K562 (cell line): ENCODE results near the gene ITGA6. TPM values are rescaled to one million over a fixed set of nuclear protein-coding genes. Genes with fewer than 3 reads are reported as not detected.

Experiments used
- ATAC-seq: fragments of 200-7000 bp; cut with Tn5 transposase; 3 replicates; pipeline ENCODE4 v1.9.1; 2020; ENCODE audit warnings: moderate library complexity
- BruUV-seq: library from RNA; stranded (reverse); fragments of 400-500 nt; replicated peaks from 2 replicates; lab custom pipeline; 2021; lab: Mats Ljungman, UMichigan
- CTCF ChIA-PET: fragments of 300-600 bp; formaldehyde crosslinking; extraction: SDS; loops from one replicate; lab custom pipeline; 2021; ENCODE audit warnings: low intra/inter-chr PET ratio; lab: Yijun Ruan, JAX
- POLR2A ChIA-PET: fragments of 300-600, 350-650 bp; sonication (Branson Sonifier 250); formaldehyde crosslinking; extraction: SDS; loops from one replicate; lab custom pipeline; 2021; ENCODE audit warnings: antibody characterized with exemption, inconsistent platforms; lab: Yijun Ruan, JAX
- DNase-seq, 4 experiments: peaks; one replicate each; pipeline versions ENCODE4 v3.0.0 to v3.0.0-alpha.2; 2011 to 2018; ENCODE audit warnings: low spot score in 3 of 4, mixed read lengths in 3 of 4; ENCODE audit errors: extremely low read depth in 1 of 4
- FAIRE-seq: peaks from 2 replicates; lab custom pipeline; 2011; peaks lifted over from hg19 to GRCh38; lab: Jason Lieb, UNC
- H2AFZ ChIP-seq: 2 replicates; pipeline ENCODE4 v1.6.0; 2011; ENCODE audit warnings: low read depth, low read length, control low read depth, inconsistent platforms
- H3K27ac ChIP-seq: fragments of 200-600 bp; 3 replicates; pipeline ENCODE4 v1.8.0; 2011; ENCODE audit warnings: low read depth, mild to moderate bottlenecking, control low read depth, inconsistent platforms, low read length, moderate library complexity, mixed read lengths; ENCODE audit errors: extremely low read depth
- H3K27me3 ChIP-seq, 2 experiments: fragments of 300-600 bp in 1 of 2; 2 replicates in 1 of 2; 3 replicates in 1 of 2; pipeline versions ENCODE4 v1.6.0 to v1.8.0; 2011; ENCODE audit warnings: inconsistent platforms in 2 of 2, low read length in 2 of 2, mild to moderate bottlenecking in 1 of 2, mixed read lengths in 1 of 2, moderate library complexity in 1 of 2; ENCODE audit not compliant: control insufficient read depth in 2 of 2, insufficient read depth in 2 of 2
- H3K36me3 ChIP-seq: fragments of 300-600 bp; 3 replicates; pipeline ENCODE4 v1.8.0; 2011; ENCODE audit warnings: mild to moderate bottlenecking, low read length, inconsistent platforms; ENCODE audit not compliant: control insufficient read depth, insufficient read depth
- H3K4me1 ChIP-seq, 2 experiments: fragments of 200-600 bp in 1 of 2; replicated peaks in 1 of 2; 2 replicates in 1 of 2; 3 replicates in 1 of 2; pipeline versions ENCODE4 v1.5.1 to v1.8.0; 2011; ENCODE audit warnings: inconsistent platforms in 2 of 2, low read length in 2 of 2, mild to moderate bottlenecking in 1 of 2, mixed read lengths in 1 of 2, moderate library complexity in 1 of 2; ENCODE audit not compliant: control insufficient read depth in 2 of 2, insufficient read depth in 2 of 2
- H3K4me2 ChIP-seq: 2 replicates; pipeline ENCODE4 v1.6.1; 2011; ENCODE audit warnings: low read length, control low read depth, inconsistent platforms, mixed read lengths; ENCODE audit not compliant: insufficient read depth
- H3K4me3 ChIP-seq: fragments of 200-600 bp; sonication (generic), shearing (Covaris generic); 2 replicates; pipeline ENCODE4 v1.5.1; 2016; ENCODE audit warnings: control low read depth, inconsistent platforms
- H3K79me2 ChIP-seq: fragments of 200-600 bp; 3 replicates; pipeline ENCODE4 v1.8.0; 2011; ENCODE audit warnings: low read length, inconsistent platforms; ENCODE audit not compliant: control insufficient read depth, insufficient read depth
- H3K9ac ChIP-seq, 2 experiments: 2 replicates each; pipeline versions ENCODE4 v1.6.0 to v1.6.1; 2011; ENCODE audit warnings: low read depth in 2 of 2, low read length in 2 of 2, control low read depth in 1 of 2, inconsistent platforms in 1 of 2, mild to moderate bottlenecking in 1 of 2, mixed read lengths in 1 of 2; ENCODE audit not compliant: insufficient read depth in 1 of 2
- H3K9me1 ChIP-seq: one replicate; pipeline ENCODE4 v1.6.0; 2011; ENCODE audit warnings: inconsistent platforms, mild to moderate bottlenecking, low read length, moderate library complexity; ENCODE audit not compliant: control insufficient read depth, insufficient read depth
- H3K9me3 ChIP-seq: replicated peaks from 2 replicates; pipeline ENCODE4 v1.5.1; 2011; ENCODE audit warnings: low read depth, low read length, inconsistent platforms; ENCODE audit not compliant: control insufficient read depth, insufficient read depth
- H4K20me1 ChIP-seq: replicated peaks from 2 replicates; pipeline ENCODE4 v1.6.1; 2011; ENCODE audit warnings: low read length, inconsistent platforms, mixed read lengths; ENCODE audit not compliant: control insufficient read depth, insufficient read depth
- GATAD2A ChIP-seq: fragments of 450-650 bp; IDR thresholded peaks from 2 replicates; pipeline ENCODE4 v1.6.1; 2017
- PURB ChIP-seq: sonication (generic); formaldehyde crosslinking; IDR thresholded peaks from 2 replicates; pipeline ENCODE4 v1.9.0; 2021; ENCODE audit warnings: low read depth, mild to moderate bottlenecking, missing genetic modification reagents
- SMARCE1 ChIP-seq: fragments of 450-650 bp; IDR thresholded peaks from 2 replicates; pipeline ENCODE4 v1.7.1; 2016; ENCODE audit warnings: mild to moderate bottlenecking
- TEAD4 ChIP-seq, 2 experiments: sonication (generic) in 1 of 2; formaldehyde crosslinking in 1 of 2; IDR thresholded peaks; 2 replicates each; pipeline versions ENCODE4 v1.6.1 to v1.8.0; 2012 to 2022; ENCODE audit warnings: borderline replicate concordance in 1 of 2, inconsistent platforms in 1 of 2, low read length in 1 of 2, mild to moderate bottlenecking in 1 of 2, missing genetic modification reagents in 1 of 2
- ZNF347 ChIP-seq: fragments of 450-650 bp; formaldehyde crosslinking; IDR thresholded peaks from 2 replicates; pipeline ENCODE4 v1.4.0; 2020; ENCODE audit warnings: low read depth, mild to moderate bottlenecking, moderate library complexity
- WGBS: fragments of 100-300 bp; shearing (Covaris generic); methylation state at CpG from one replicate; pipeline ENCODE4 v1.1.6; 2016; ENCODE audit warnings: low coverage, mixed read lengths; ENCODE audit not compliant: insufficient coverage; ENCODE audit errors: missing lambda C conversion rate; 5-methylcytosine and 5-hydroxymethylcytosine counted together
- in situ Hi-C: fragments of 300-500 bp; cut with MboI; formaldehyde crosslinking; loops from 4 replicates; pipeline ENCODE4 v1.15.0; 2018; ENCODE audit warnings: inconsistent platforms, mixed read lengths
- intact Hi-C: fragments of 100-400 bp; cut with micrococcal nuclease; formaldehyde crosslinking; loops from 2 replicates; pipeline ENCODE4 v1.14.2; 2022
- polyA plus RNA-seq, 8 experiments: library from polyadenylated mRNA; depleted of rRNA in 4 of 8; stranded (reverse) in 5 of 8; unstranded in 3 of 8; fragments of >200 nt; fragmentation: Nextera tagmentation in 2 of 8; fragmentation: Illumina TruSeq in 1 of 8; extraction: Ambion mirVana in 2 of 8; extraction: Trizol in 1 of 8; gene quantifications; 2 replicates each; pipeline versions ENCODE4 v1.2.1 to v1.2.3, GENCODE V29; 2011 to 2014; ENCODE audit warnings: inconsistent platforms in 1 of 8, missing spikeins in 1 of 8
- total RNA-seq, 7 experiments: library from RNA; depleted of rRNA in 6 of 7; stranded (reverse); fragments of >200 nt in 6 of 7; fragmentation: Illumina TruSeq in 2 of 7; extraction: Trizol in 2 of 7; gene quantifications; 2 replicates each; pipeline versions ENCODE4 v1.2.1 to v1.2.3, GENCODE V29; 2011 to 2021; ENCODE audit warnings: low replicate concordance in 1 of 7
- TF ChIP-seq, protein P1 (sequence below): fragments of 450-650 bp; formaldehyde crosslinking; IDR thresholded peaks from 2 replicates; pipeline ENCODE4 v1.4.0; 2020; ENCODE audit warnings: mild to moderate bottlenecking, mixed read lengths
- TF ChIP-seq, protein P2 (sequence below): fragments of 450-650 bp; formaldehyde crosslinking; IDR thresholded peaks from 2 replicates; pipeline ENCODE4 v1.4.0; 2022; ENCODE audit warnings: missing genetic modification characterization

Gene ITGA6
- total and polyA plus RNA-seq, 9 of the 15 experiments (the other 6 are each of a cell fraction or from before 2014, with no cell fraction given) = 0.01 to 0.29 (median 0.05) TPM; not detected in 5

DNA sequence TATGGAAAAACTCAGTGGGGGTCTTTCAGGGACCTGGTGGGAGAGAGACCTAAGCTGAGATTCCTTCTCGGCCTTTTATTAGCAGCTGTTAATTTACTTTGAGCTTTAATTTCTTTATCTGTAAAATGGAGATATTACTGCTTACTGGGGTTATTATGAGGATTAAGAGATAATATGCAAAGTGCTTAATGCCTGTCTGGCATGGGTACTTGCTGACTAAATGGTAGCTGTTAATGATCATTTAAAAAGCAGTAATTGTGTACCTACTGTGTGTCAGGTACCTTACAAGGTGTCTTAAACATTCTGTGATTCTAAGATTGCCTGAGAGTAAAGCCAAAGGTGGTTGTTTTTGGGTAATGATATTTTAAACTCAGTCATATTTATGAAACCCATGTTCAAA is 2.6 kb downstream of the ITGA6 start:
- Histone ChIP-seq H3K4me2 (no peak overlapping the region), H3K4me1 (peaks cover 0 to 16% of the 10 kb centered on the region in 2 experiments; a peak in 2 of 5 replicates), H3K9ac (no peak overlapping the region), H3K9me3 (no peaks in the 10 kb centered on the region), H3K4me3 (no peak overlapping the region), H3K9me1 (no peaks in the 10 kb centered on the region), H3K79me2 (no peaks in the 10 kb centered on the region), H3K27ac (no peak overlapping the region), H2AFZ (no peak overlapping the region), H4K20me1 (no peaks in the 10 kb centered on the region), H3K27me3 (peaks cover 43 to 68% of the 10 kb centered on the region in 2 experiments), H3K36me3 (no peaks in the 10 kb centered on the region)
- in situ Hi-C loops (no loop called here), intact Hi-C loops (no loop called here)
- no peak for FAIRE-seq
- DNase-seq = no peak
- no TSS peak for BruUV-seq
- CTCF ChIA-PET = no interaction called here
- TF ChIP-seq TEAD4 (IDR thresholded peaks at IDR 0.05; ENCODE audit: low read length) = no peak
- TF ChIP-seq TEAD4 (CRISPR knock-in tag; IDR thresholded peaks at IDR 0.05; ENCODE audit: borderline replicate concordance) = no peak
- TF ChIP-seq, protein P1, sequence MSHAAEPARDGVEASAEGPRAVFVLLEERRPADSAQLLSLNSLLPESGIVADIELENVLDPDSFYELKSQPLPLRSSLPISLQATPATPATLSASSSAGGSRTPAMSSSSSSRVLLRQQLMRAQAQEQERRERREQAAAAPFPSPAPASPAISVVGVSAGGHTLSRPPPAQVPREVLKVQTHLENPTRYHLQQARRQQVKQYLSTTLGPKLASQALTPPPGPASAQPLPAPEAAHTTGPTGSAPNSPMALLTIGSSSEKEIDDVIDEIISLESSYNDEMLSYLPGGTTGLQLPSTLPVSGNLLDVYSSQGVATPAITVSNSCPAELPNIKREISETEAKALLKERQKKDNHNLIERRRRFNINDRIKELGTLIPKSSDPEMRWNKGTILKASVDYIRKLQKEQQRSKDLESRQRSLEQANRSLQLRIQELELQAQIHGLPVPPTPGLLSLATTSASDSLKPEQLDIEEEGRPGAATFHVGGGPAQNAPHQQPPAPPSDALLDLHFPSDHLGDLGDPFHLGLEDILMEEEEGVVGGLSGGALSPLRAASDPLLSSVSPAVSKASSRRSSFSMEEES (CRISPR knock-in tag) = no peak
- TF ChIP-seq SMARCE1 = no peak
- no peak for TF ChIP-seq ZNF347 (CRISPR knock-in tag)
- no peak for TF ChIP-seq PURB (CRISPR knock-in tag)
- TF ChIP-seq, protein P2, sequence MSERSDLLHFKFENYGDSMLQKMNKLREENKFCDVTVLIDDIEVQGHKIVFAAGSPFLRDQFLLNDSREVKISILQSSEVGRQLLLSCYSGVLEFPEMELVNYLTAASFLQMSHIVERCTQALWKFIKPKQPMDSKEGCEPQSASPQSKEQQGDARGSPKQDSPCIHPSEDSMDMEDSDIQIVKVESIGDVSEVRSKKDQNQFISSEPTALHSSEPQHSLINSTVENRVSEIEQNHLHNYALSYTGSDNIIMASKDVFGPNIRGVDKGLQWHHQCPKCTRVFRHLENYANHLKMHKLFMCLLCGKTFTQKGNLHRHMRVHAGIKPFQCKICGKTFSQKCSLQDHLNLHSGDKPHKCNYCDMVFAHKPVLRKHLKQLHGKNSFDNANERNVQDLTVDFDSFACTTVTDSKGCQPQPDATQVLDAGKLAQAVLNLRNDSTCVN = no peak
- TF ChIP-seq GATAD2A = no peak
- POLR2A ChIA-PET = no interaction called here
- WGBS = 0% methylated on average over 1 of the region's 1 CpG
- ATAC-seq = no peak
